Thoracic aorta (tissue), 2 donors: ENCODE measurements around the gene KCNK7. TPM values are rescaled to one million over a fixed set of nuclear protein-coding genes. Genes with fewer than 3 reads are reported as not detected.

Source experiments
- ATAC-seq: fragments of 150-250 bp; one replicate; pipeline ENCODE4 v1.8.0; 2017; ENCODE audit warnings: low read depth; ENCODE audit not compliant: insufficient number of reproducible peaks, low FRiP score
- DNase-seq: peaks from one replicate; pipeline ENCODE4 v3.0.0-alpha.2; 2020; ENCODE audit warnings: low spot score
- H3K27ac ChIP-seq, 2 donors: fragments of 200-600 bp; sonication (generic); 1 replicate in 1 of 2; 2 replicates in 1 of 2; pipeline ENCODE4 v1.5.1; 2016; ENCODE audit warnings: mild to moderate bottlenecking in 2 of 2, moderate library complexity in 2 of 2
- H3K27me3 ChIP-seq: fragments of 200-600 bp; sonication (generic); replicated peaks from 2 replicates; pipeline ENCODE4 v1.6.0; 2016; ENCODE audit warnings: mild to moderate bottlenecking; ENCODE audit not compliant: insufficient read depth
- H3K36me3 ChIP-seq: fragments of 200-600 bp; sonication (generic); one replicate; pipeline ENCODE4 v1.5.1; 2016
- H3K4me1 ChIP-seq, 2 donors: fragments of 200-600 bp; sonication (generic); 1 replicate in 1 of 2; 2 replicates in 1 of 2; pipeline versions ENCODE4 v1.5.1 to v1.6.0; 2016; ENCODE audit warnings: low read depth in 2 of 2, mild to moderate bottlenecking in 1 of 2; ENCODE audit not compliant: control insufficient read depth in 1 of 2
- H3K4me3 ChIP-seq: fragments of 200-600 bp; sonication (generic); 2 replicates; pipeline ENCODE4 v1.5.1; 2016; ENCODE audit warnings: mild to moderate bottlenecking
- H3K9me3 ChIP-seq: fragments of 200-600 bp; sonication (generic); 2 replicates; pipeline ENCODE4 v1.5.1; 2016
- total RNA-seq, 2 donors: library from RNA; depleted of rRNA; stranded (reverse); fragments of >200 nt; gene quantifications; one replicate each; pipeline versions ENCODE4 v1.1.0 to v1.2.3, GENCODE V29; 2016
- TF ChIP-seq, protein P1 (sequence below): fragments of 200-600 bp; sonication (generic); IDR thresholded peaks from one replicate; pipeline ENCODE4 v1.5.1; 2019; ENCODE audit warnings: antibody characterized with exemption

Gene KCNK7
- total RNA-seq, 2 donors from 2014 or later, result 0.95 TPM; not detected in 1

DNA sequence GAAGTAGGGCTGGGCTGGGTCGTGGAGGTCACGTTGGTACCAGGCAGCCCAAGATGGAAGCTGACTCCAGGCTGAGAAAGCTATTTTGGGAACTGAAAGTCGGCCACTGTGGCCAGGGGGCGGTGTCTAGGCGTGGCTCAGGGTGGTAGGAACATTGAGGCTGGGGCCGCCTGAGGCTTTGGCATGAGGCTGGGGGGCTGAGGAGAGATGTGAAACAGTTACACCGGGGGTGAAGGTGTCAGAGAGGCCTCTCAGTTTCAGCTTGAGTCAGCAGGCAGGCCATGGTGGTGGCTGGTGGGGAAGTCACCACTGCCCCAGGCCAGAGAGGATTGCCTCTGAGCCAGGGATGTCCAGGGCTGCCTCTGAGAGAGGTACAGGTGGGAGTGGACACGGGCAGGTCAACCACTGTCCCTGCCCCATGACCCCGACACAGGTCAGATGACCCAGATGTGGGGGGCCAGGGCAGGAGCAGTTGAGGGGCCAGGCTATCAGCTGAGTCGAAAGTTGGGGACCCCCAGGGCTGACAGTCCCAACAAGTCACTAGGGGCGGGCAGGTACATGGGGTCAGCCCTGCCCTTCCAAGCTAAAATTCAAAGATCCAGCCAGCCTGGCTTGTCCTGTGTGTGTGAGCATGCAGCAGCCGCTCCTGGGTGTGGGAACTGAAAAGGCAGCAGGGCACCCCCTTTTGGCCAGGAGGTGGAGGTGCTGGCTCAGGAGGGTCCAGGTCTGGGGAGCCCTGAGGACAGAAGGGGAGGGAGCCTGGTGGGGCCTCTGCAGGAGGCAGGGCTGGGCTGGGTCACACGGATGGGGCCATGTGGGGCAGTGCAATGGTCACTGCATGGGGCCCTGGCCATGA lies 7.2 kb downstream of the KCNK7 start:
- TF ChIP-seq, protein P1, sequence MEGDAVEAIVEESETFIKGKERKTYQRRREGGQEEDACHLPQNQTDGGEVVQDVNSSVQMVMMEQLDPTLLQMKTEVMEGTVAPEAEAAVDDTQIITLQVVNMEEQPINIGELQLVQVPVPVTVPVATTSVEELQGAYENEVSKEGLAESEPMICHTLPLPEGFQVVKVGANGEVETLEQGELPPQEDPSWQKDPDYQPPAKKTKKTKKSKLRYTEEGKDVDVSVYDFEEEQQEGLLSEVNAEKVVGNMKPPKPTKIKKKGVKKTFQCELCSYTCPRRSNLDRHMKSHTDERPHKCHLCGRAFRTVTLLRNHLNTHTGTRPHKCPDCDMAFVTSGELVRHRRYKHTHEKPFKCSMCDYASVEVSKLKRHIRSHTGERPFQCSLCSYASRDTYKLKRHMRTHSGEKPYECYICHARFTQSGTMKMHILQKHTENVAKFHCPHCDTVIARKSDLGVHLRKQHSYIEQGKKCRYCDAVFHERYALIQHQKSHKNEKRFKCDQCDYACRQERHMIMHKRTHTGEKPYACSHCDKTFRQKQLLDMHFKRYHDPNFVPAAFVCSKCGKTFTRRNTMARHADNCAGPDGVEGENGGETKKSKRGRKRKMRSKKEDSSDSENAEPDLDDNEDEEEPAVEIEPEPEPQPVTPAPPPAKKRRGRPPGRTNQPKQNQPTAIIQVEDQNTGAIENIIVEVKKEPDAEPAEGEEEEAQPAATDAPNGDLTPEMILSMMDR, result peak; percentile 28
- DNase-seq, result no peak
- no peak for ATAC-seq
- Histone ChIP-seq H3K27ac (peak overlapping the region; percentile 75 to 85), H3K4me3 (peak overlapping the region; percentile 37), H3K4me1 (peaks cover 24 to 44% of the 10 kb centered on the region in 2 donors), H3K9me3 (no peaks in the 10 kb centered on the region), H3K27me3 (no peaks in the 10 kb centered on the region), H3K36me3 (peaks cover 44% of the 10 kb centered on the region)

DNA sequence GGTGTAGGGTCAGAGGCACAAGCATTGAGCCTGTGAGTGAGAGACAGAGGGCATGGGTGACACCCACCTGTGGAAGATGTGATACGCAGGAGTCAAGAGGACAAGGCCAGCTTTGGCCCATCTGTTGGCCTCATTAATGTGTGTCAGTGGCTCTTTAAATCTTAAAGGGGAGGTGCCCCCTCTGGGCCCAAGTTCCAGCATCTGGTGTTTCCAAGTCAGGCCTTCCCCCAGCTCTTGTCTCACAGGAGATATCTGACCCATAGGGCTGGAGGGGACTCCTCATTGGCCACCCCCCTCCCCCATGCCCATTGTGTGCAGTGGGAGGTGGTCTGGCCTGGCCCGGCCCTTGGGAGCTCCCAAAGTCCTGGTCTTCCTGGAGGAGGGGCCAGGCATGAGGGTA lies 8.9 kb downstream of the KCNK7 start:
- Histone ChIP-seq H3K36me3 (peaks cover 49% of the 10 kb centered on the region), H3K27ac (peak overlapping the region; percentile 75 to 85), H3K27me3 (no peaks in the 10 kb centered on the region), H3K4me3 (peak overlapping the region; percentile 39), H3K4me1 (peaks cover 24 to 36% of the 10 kb centered on the region in 2 donors), H3K9me3 (no peaks in the 10 kb centered on the region)
- DNase-seq, result no peak
- no peak for ATAC-seq
- TF ChIP-seq, protein P1, result no peak

DNA sequence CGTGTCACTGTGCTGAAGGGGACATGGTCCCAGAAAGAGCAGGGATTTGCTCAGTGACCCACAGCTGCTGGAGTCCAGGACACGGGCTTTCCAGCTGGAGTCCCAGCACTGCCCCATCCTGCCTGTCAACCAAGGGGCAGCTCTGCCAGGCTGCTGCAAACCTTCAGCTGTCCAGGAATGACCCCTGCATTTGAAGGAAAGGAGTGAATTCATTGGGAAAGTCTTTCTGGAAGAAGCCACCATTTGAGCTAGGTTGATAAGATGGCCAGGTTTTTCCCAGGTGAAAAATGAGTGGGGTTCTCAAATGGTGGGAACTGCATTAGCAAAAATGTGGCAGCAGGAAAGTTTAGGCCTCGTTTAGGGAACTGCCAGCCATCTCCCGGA lies 9.4 kb downstream of the KCNK7 start:
- peak overlapping the region; percentile 75 to 85 for H3K27ac ChIP-seq
- H3K4me3 ChIP-seq, result peak overlapping the region; percentile 39
- peaks cover 24 to 36% of the 10 kb centered on the region in 2 donors for H3K4me1 ChIP-seq
- ATAC-seq (no peak), DNase-seq (no peak)
- H3K9me3 ChIP-seq, result no peaks in the 10 kb centered on the region
- TF ChIP-seq, protein P1, result no peak
- no peaks in the 10 kb centered on the region for H3K27me3 ChIP-seq
- peaks cover 52% of the 10 kb centered on the region for H3K36me3 ChIP-seq

DNA sequence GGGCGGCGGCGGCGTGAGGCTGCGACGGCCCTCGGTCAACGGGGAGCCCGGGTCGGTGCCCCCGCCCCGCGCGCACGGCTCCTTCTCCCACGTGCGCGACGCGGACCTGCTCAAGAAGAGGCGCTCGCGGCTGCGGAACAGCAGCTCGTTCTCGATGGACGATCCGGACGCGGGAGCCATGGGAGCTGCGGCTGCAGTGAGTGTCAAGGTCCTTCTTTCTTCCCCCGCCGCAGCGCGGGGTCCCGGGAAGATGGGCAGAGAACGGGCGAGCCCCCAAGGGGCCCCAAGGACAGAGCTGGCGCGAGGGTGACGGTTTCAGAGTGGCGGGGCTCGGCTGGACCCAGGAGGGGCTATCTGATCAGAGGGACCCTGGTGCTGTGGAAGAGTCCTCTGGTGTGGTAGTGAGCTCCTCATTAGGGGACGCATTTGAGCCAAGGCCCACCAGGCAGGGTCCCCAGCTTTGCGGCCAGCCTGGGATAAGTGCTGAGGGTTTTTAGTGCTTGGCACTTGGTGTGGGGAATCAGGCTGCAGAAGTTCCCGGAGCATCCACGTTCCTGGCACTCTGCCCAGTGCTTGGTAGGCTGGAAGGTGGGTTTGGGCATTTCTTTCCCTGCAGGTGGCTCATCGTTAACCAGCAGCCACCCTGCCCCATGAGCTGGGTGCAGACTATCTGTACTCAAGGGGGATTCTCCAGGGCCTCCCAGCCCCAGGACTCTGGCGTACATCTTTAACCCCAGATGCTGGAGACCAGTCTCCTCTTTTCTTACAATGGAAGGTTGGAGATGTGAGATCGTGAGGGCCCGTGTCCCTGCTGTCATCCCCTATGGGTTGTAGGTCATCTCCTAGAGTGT lies 10.0 kb downstream of the KCNK7 start:
- Histone ChIP-seq H3K27me3 (no peaks in the 10 kb centered on the region), H3K36me3 (peaks cover 53% of the 10 kb centered on the region), H3K27ac (peak overlapping the region; percentile 75 to 85), H3K4me1 (peaks cover 24 to 36% of the 10 kb centered on the region in 2 donors), H3K4me3 (no peak overlapping the region), H3K9me3 (no peaks in the 10 kb centered on the region)
- no peak for DNase-seq
- ATAC-seq, result no peak
- TF ChIP-seq, protein P1, result no peak

DNA sequence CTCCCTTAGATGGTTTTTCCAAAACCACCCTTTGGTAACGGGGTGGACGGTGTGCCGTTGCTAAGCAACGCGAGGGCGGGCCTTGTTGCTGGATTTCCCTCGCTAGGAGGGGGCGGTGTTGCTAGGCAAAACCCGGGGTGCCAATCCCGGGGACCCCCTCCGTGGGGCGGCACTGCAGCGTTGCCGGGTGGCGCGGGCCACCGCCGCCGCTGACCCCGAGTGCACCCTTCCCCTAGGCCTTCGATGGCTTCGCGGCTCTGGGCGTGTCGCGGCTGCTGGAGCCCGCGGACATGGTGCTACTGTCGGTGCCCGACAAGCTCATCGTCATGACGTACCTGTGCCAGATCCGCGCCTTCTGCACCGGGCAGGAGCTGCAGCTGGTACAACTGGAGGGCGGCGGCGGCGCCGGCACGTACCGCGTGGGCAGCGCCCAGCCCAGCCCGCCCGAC lies 10.9 kb downstream of the KCNK7 start:
- DNase-seq, result no peak
- TF ChIP-seq, protein P1, result no peak
- Histone ChIP-seq H3K4me1 (peaks cover 24 to 36% of the 10 kb centered on the region in 2 donors), H3K27me3 (no peaks in the 10 kb centered on the region), H3K4me3 (no peak overlapping the region), H3K9me3 (no peaks in the 10 kb centered on the region), H3K27ac (no peak overlapping the region), H3K36me3 (peaks cover 53% of the 10 kb centered on the region)
- ATAC-seq, result no peak
